OCI-LY7 (cell line): Measurements from ENCODE around the gene STK35.

Experiments used
- EZH2phosphoT487 ChIP-seq: fragments of 200-600 bp; sonication (generic); IDR thresholded peaks from 2 replicates; pipeline ENCODE4 v1.6.1; 2018; ENCODE audit warnings: low read depth, borderline replicate concordance, mild to moderate bottlenecking, mixed run types, antibody characterized with exemption, low read length, moderate library complexity, mixed read lengths
- TF ChIP-seq, protein P1 (sequence below): fragments of 200-600 bp; sonication (generic); conservative IDR thresholded peaks from 2 replicates; pipeline ENCODE4 v1.5.1; 2014; ENCODE audit warnings: mild to moderate bottlenecking, antibody characterized with exemption, low read length, moderate library complexity, mixed read lengths

DNA sequence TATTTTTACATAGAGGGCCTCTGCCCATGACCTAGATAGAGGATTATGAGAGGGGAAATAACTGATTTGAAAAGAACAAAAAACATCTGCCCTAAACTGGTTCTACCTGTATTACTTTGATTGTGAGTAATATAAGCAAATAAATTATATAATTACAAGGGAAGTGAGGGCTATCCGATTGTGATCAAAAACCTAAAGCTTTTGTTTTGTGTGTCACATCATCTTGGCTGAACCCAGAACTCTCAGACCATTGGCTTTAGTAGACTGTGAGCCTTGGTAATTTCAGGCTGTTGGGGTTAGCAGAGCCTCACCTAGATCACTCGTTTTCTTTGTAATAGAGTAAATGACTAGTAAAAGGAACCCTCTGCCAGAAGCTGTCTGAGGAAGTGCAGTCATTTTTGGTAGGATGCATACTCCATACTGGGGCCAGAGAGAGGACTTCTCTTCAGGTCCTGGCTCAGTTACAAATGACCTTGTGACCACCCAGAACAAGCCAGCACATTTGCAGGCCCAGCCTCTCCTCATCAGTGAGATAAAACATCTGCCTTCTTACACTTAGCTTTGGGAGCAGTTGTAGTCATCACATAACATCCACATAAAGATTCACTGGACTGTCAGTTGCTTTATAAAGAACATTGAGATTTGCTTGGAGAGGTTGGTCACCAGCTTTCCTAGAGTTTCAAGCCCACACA lies 13.5 kb downstream of the STK35 start:
- TF ChIP-seq, protein P1, sequence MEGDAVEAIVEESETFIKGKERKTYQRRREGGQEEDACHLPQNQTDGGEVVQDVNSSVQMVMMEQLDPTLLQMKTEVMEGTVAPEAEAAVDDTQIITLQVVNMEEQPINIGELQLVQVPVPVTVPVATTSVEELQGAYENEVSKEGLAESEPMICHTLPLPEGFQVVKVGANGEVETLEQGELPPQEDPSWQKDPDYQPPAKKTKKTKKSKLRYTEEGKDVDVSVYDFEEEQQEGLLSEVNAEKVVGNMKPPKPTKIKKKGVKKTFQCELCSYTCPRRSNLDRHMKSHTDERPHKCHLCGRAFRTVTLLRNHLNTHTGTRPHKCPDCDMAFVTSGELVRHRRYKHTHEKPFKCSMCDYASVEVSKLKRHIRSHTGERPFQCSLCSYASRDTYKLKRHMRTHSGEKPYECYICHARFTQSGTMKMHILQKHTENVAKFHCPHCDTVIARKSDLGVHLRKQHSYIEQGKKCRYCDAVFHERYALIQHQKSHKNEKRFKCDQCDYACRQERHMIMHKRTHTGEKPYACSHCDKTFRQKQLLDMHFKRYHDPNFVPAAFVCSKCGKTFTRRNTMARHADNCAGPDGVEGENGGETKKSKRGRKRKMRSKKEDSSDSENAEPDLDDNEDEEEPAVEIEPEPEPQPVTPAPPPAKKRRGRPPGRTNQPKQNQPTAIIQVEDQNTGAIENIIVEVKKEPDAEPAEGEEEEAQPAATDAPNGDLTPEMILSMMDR, result no peak
- no peak for TF ChIP-seq EZH2phosphoT487
